Astrocyte of the spinal cord (primary cell): Measurements from ENCODE around the gene AOAH.
"Not testable (repeated sequence)": the region's sequence is repeated elsewhere in the genome, so short reads cannot be mapped to it uniquely, and the experiment has no call there.

Experiments used
- DNase-seq: peaks from one replicate; pipeline ENCODE4 v3.0.0; 2011; ENCODE audit warnings: low read depth, low spot score
- H3K4me3 ChIP-seq: 2 replicates; pipeline ENCODE4 v1.5.1; 2011; ENCODE audit warnings: low read depth, mild to moderate bottlenecking, low read length, moderate library complexity
- CTCF ChIP-seq: IDR thresholded peaks from 2 replicates; pipeline ENCODE4 v1.5.1; 2012; ENCODE audit warnings: low read depth, mild to moderate bottlenecking, low read length, inconsistent platforms
- in situ Hi-C: cut with HindIII; loops from 2 replicates; pipeline ENCODE4 v1.10.0; 2017; ENCODE audit warnings: low sequenced_read_pairs

Gene AOAH

GRCh38 chr7:36650766-36651312, 73.5 kb downstream of the AOAH start:
- TF ChIP-seq CTCF, result no peak
- no peak overlapping the region for H3K4me3 ChIP-seq
- DNase-seq, result no peak
- in situ Hi-C loops, result no loop called here

DNA sequence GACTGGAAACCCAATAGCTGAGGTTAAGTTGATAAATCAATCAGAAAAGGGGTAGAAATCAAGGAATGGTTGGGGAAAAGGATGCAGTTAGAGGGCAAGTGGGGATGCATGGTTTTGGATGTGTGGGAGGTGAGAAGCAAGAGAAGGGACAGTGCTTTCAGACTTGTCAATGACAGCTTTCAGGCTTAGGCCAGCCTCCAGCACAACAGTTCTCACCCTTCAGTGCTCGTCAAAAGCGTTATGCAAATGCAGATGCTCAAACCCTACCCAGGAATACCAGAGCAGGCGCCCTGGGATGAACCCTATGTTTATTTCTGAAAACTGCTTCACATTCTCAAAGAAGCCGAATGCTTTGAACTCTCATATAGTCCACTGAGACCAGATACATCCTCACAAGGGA, 74.0 kb downstream of the AOAH start:
- in situ Hi-C loops, result no loop called here
- DNase-seq, result no peak
- H3K4me3 ChIP-seq, result no peak overlapping the region
- no peak for TF ChIP-seq CTCF

DNA sequence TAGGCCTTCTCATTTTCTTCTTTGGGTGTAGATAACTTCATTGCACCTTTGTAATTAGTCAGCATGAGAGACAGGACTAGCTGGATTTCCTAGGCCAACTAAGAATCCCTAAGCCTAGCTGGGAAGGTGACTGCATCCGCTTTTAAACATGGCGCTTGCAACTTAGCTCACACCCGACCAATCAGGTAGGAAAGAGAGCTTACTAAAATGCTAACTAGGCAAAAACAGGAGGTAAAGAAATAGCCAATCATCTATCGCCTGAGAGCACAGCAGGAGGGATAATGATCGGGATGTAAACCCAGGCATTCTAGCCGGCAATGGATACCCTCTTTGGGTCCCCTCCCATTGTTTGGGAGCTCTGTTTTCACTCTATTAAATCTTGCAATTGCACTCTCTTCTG, 75.0 kb downstream of the AOAH start:
- DNase-seq, in situ Hi-C loops, H3K4me3 ChIP-seq: not testable (repeated sequence)

- no peak for TF ChIP-seq CTCF
- in situ Hi-C loops, result no loop called here
- no peak overlapping the region for H3K4me3 ChIP-seq
- DNase-seq, result no peak
These were observed 75.9 kb downstream of the AOAH start for GRCh38 chr7:36648441-36648840.

DNA sequence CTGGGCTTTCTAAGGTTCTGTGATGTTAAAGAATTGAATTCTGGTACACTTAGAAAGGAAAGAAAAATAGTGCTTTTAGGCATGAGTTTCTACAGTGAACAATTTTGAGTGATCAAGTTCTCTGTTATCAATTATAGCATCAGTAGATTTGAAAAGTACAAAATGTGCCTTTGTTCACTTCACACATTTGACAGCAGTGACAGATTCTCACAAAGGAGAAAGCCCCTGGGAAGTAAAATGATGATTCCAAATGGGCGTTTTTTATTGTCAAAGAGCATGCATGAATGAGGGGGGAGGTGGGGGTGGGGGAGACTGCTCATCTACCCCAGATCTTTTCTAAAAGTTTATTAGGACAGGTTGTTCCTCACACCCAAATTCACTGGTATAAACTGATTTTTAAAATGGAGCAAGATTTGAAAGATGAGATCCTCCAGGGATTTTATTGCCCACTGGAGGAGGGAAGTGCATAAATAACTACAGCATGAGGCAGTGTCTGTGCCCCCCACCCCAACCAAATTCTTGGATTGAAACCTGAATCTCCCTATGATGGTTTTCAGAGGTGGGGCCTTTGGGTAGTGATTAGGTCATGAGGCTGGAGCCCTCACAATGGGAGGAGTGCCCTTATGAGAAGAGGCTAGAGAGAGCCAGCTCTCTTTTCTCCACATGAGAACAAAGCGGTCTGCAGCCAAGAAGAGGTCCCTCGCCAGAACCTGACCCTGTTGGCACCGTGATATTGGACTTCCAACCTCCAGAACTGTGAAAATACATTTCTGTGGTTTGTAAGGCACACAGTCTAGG, 79.5 kb downstream of the AOAH start:
- in situ Hi-C loops, result no loop called here
- no peak overlapping the region for H3K4me3 ChIP-seq
- no peak for DNase-seq
- no peak for TF ChIP-seq CTCF

DNA sequence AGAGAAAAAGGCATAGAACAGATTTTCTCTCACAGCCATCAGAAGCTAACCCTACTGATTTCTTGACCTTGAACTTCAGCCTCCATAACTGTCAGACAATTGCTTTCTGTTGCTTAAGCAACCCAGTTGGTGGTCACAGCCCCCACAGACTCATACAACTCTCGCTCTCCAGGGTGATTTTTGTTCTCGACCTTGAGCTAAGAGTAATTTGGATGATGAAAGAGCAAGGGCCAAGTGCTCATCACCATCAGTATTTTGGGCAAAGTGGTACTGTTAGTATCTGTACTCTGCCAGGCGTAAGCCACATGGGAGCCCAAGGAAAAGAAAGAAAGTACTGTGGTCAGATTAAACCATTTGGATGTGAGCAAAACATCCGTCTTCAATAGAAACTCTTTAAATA, 81.9 kb downstream of the AOAH start:
- no peak overlapping the region for H3K4me3 ChIP-seq
- TF ChIP-seq CTCF, result no peak
- no peak for DNase-seq
- in situ Hi-C loops, result no loop called here

- H3K4me3 ChIP-seq, result no peak overlapping the region
- DNase-seq, result no peak
- in situ Hi-C loops, result no loop called here
- no peak for TF ChIP-seq CTCF
These were observed 82.3 kb downstream of the AOAH start for GRCh38 chr7:36642010-36642409.
